A673 (cell line): ENCODE results near the gene NUP107. TPM values are rescaled to one million over a fixed set of nuclear protein-coding genes. Genes with fewer than 3 reads are reported as not detected.

Source experiments
- BruUV-seq: library from RNA; stranded (reverse); fragments of 400-500 nt; replicated peaks from 2 replicates; lab custom pipeline; 2021; lab: Mats Ljungman, UMichigan
- CTCF ChIA-PET: fragments of 300-600 bp; sonication (Branson Sonifier 250); formaldehyde crosslinking; loops from one replicate; lab custom pipeline; 2022; ENCODE audit warnings: antibody characterized with exemption; lab: Charles Lee
- POLR2A ChIA-PET: fragments of 300-600 bp; sonication (Branson Sonifier 250); formaldehyde crosslinking; loops from one replicate; lab custom pipeline; 2022; ENCODE audit warnings: antibody characterized with exemption; ENCODE audit not compliant: low non-redundant PET; lab: Charles Lee
- DNase-seq: peaks from one replicate; pipeline ENCODE4 v3.0.0-alpha.2; 2015; ENCODE audit warnings: low spot score
- H3K27ac ChIP-seq: fragments of 200-600 bp; sonication (generic); 2 replicates; pipeline ENCODE4 v1.5.1; 2016; ENCODE audit warnings: mixed run types, low read depth, mild to moderate bottlenecking, mixed read lengths, antibody characterized with exemption, low read length; ENCODE audit not compliant: poor library complexity, severe bottlenecking
- H3K27me3 ChIP-seq: fragments of 200-600 bp; sonication (generic); replicated peaks from 2 replicates; pipeline ENCODE4 v1.6.1; 2017; ENCODE audit warnings: mixed run types, low read depth, mild to moderate bottlenecking, mixed read lengths, antibody characterized with exemption, low read length; ENCODE audit not compliant: insufficient read depth, poor library complexity
- H3K36me3 ChIP-seq: fragments of 200-600 bp; sonication (generic); 2 replicates; pipeline ENCODE4 v1.6.1; 2016; ENCODE audit warnings: mixed run types, mild to moderate bottlenecking, mixed read lengths, antibody characterized with exemption, low read length; ENCODE audit not compliant: insufficient read depth, poor library complexity, severe bottlenecking
- H3K4me1 ChIP-seq: fragments of 200-600 bp; sonication (generic); 2 replicates; pipeline ENCODE4 v1.6.1; 2017; ENCODE audit warnings: mixed run types, mild to moderate bottlenecking, mixed read lengths, antibody characterized with exemption, low read length; ENCODE audit not compliant: insufficient read depth, poor library complexity, severe bottlenecking
- H3K4me3 ChIP-seq: fragments of 200-600 bp; sonication (generic); 2 replicates; pipeline ENCODE4 v1.5.1; 2016; ENCODE audit warnings: low read depth, mixed run types, mild to moderate bottlenecking, mixed read lengths, low read length; ENCODE audit not compliant: poor library complexity, severe bottlenecking
- H3K9me3 ChIP-seq: fragments of 200-600 bp; sonication (generic); 2 replicates; pipeline ENCODE4 v1.6.1; 2016; ENCODE audit warnings: mixed run types, low read depth, mild to moderate bottlenecking, mixed read lengths, antibody characterized with exemption, low read length; ENCODE audit not compliant: poor library complexity, severe bottlenecking
- EZH2 ChIP-seq: fragments of 200-600 bp; sonication (generic); IDR thresholded peaks from 2 replicates; pipeline ENCODE4 v1.6.1; 2017; ENCODE audit warnings: borderline replicate concordance, low read depth, mild to moderate bottlenecking, mixed read lengths, antibody characterized with exemption, low read length; ENCODE audit not compliant: poor library complexity, severe bottlenecking
- intact Hi-C: fragments of 100-400 bp; cut with micrococcal nuclease; formaldehyde crosslinking; loops from one replicate; pipeline ENCODE4 v1.10.0; 2022; ENCODE audit not compliant: unreplicated experiment
- total RNA-seq: library from RNA; stranded (reverse); gene quantifications from 2 replicates; pipeline ENCODE4 v1.2.3, GENCODE V29; 2021
- TF ChIP-seq, protein P1 (sequence below): fragments of 300-800, 200-600 bp; sonication (generic); conservative IDR thresholded peaks from 2 replicates; pipeline ENCODE4 v1.5.1; 2017; ENCODE audit warnings: low read depth, mild to moderate bottlenecking, antibody characterized with exemption, low read length, moderate library complexity, mixed read lengths

The NUP107 gene
- total RNA-seq, 1 experiment from 2014 or later = 127 TPM

DNA sequence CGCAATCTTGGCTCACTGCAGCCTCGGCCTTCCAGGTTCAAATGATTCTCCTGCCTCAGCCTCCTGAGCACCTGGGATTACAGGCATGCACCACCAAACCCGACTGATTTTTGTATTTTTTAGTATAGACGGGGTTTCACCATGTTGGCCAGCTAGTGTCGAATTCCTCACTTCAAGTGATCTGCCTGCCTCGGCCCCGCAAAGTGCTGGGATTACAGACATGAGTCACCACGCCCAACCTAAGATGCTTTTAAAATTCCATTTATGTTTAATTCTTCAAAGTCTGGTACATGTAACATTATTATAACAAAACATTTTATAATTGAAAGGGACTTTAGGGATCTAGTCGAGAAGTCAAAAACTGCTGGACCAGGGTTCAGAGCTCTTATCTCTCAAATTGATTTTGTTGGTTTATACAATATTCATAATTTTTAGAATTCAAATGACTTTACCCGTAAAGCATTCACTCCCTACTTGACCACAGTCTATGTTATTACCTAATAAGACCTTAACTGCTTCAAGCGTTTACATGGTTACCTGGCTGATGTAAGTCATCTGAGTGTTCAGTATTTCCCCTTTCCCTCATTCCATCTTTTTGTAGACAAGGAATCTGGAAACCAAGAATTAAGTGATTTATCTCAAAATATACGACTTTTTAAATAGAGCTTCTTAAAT is 47.9 kb upstream of the NUP107 start:
- DNase-seq = peak; percentile 19

DNA sequence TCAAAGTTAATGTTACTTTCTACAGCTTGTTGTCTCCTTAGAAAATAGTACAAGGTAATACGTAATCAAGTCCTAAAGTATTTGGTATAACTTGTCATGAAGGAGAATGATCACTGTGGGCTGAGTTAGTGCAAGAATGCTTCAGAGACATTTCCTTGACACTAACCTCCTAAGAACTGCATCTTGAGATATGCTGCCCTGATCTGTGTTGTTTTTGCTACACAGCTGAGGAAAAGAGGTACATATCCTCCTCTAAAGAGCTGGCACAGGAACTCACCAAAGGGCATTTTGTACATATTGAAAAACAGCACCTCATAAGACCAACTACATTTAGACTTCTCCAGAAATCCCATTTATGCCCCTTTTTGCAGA is 47.4 kb upstream of the NUP107 start:
- Histone ChIP-seq H3K4me1 (peaks cover 11% of the 10 kb centered on the region), H3K27ac (no peak overlapping the region), H3K36me3 (no peaks in the 10 kb centered on the region), H3K27me3 (no peaks in the 10 kb centered on the region), H3K4me3 (no peak overlapping the region), H3K9me3 (no peaks in the 10 kb centered on the region)
- BruUV-seq = no TSS peak
- TF ChIP-seq, protein P1, sequence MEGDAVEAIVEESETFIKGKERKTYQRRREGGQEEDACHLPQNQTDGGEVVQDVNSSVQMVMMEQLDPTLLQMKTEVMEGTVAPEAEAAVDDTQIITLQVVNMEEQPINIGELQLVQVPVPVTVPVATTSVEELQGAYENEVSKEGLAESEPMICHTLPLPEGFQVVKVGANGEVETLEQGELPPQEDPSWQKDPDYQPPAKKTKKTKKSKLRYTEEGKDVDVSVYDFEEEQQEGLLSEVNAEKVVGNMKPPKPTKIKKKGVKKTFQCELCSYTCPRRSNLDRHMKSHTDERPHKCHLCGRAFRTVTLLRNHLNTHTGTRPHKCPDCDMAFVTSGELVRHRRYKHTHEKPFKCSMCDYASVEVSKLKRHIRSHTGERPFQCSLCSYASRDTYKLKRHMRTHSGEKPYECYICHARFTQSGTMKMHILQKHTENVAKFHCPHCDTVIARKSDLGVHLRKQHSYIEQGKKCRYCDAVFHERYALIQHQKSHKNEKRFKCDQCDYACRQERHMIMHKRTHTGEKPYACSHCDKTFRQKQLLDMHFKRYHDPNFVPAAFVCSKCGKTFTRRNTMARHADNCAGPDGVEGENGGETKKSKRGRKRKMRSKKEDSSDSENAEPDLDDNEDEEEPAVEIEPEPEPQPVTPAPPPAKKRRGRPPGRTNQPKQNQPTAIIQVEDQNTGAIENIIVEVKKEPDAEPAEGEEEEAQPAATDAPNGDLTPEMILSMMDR = no peak
- TF ChIP-seq EZH2 = no peak
- POLR2A ChIA-PET = no interaction called here
- intact Hi-C loops = no loop called here
- CTCF ChIA-PET = no interaction called here
- no peak for DNase-seq

More for the DNA sequence above, 47.9 kb upstream of the NUP107 start:
- Histone ChIP-seq H3K27me3 (no peaks in the 10 kb centered on the region), H3K36me3 (no peaks in the 10 kb centered on the region), H3K9me3 (no peaks in the 10 kb centered on the region), H3K27ac (no peak overlapping the region), H3K4me1 (peaks cover 11% of the 10 kb centered on the region), H3K4me3 (no peak overlapping the region)
- intact Hi-C loops = no loop called here
- POLR2A ChIA-PET = interaction anchor here (0.6 kb wide), 1 partner anchor 368 kb away, joined by 3 read pairs; no protein-coding TSS in a partner anchor
- TF ChIP-seq, protein P1 = no peak
- TF ChIP-seq EZH2 = no peak
- BruUV-seq = no TSS peak
- CTCF ChIA-PET = no interaction called here

DNA sequence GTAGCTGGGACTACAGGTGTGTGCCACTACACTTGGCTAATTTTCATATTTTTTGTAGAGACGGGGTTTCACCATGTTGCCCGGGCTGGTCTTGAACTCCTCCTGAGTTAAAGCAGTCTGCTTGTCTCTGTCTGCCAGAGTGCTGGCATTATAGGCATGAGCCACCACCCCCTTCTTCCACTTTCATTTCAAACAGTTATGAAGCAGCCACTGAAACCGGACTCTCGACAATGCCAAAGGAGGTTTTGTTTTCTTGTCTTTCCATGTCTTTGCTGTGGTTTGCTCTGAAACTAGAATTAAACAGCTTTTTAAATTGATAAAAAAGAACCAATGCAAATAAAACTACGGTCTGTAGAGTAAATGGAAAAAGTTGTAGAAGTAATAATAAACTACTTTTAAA is 45.6 kb upstream of the NUP107 start:
- CTCF ChIA-PET = no interaction called here
- Histone ChIP-seq H3K4me1 (peaks cover 11% of the 10 kb centered on the region), H3K9me3 (no peaks in the 10 kb centered on the region), H3K27me3 (no peaks in the 10 kb centered on the region), H3K4me3 (no peak overlapping the region), H3K27ac (no peak overlapping the region), H3K36me3 (no peaks in the 10 kb centered on the region)
- TF ChIP-seq, protein P1 = no peak
- TF ChIP-seq EZH2 = no peak
- DNase-seq = no peak
- intact Hi-C loops = no loop called here
- BruUV-seq = no TSS peak
- POLR2A ChIA-PET = no interaction called here
